NCI-H146 treated with DMSO at 0.1 percent for 48 hours (cell line): ENCODE results near the gene PLXDC2.

ENCODE experiments used
- DNase-seq: peaks from one replicate; lab custom pipeline; 2025; ENCODE audit not compliant: unreplicated experiment; lab: John Stamatoyannopoulos, UW

PLXDC2 gene

GRCh38 chr10:19935176-19935575 lies 118.9 kb downstream of the PLXDC2 start:
- DNase-seq, result no peak

GRCh38 chr10:19936289-19936688 lies 120.1 kb downstream of the PLXDC2 start:
- DNase-seq, result no peak

- no peak for DNase-seq
Measured at GRCh38 chr10:19937989-19938388, 121.8 kb downstream of the PLXDC2 start.

- DNase-seq, result no peak
Measured at GRCh38 chr10:19941206-19941880, 125.1 kb downstream of the PLXDC2 start.

- no peak for DNase-seq
Measured at GRCh38 chr10:19944911-19945663, 128.9 kb downstream of the PLXDC2 start.

GRCh38 chr10:19946245-19946644 lies 130.0 kb downstream of the PLXDC2 start:
- no peak for DNase-seq

- no peak for DNase-seq
Measured at GRCh38 chr10:19946791-19947190, 130.6 kb downstream of the PLXDC2 start.

- DNase-seq, result no peak
Measured at GRCh38 chr10:19947215-19947614, 131.0 kb downstream of the PLXDC2 start.

- no peak for DNase-seq
Measured at GRCh38 chr10:19947656-19948055, 131.4 kb downstream of the PLXDC2 start.

- no peak for DNase-seq
Measured at GRCh38 chr10:19952224-19953010, 136.2 kb downstream of the PLXDC2 start.

- DNase-seq, result no peak
Measured at GRCh38 chr10:19954601-19955000, 138.4 kb downstream of the PLXDC2 start.

GRCh38 chr10:19956516-19957032 lies 140.3 kb downstream of the PLXDC2 start:
- DNase-seq, result no peak

GRCh38 chr10:19958787-19959186 lies 142.6 kb downstream of the PLXDC2 start:
- DNase-seq, result no peak

GRCh38 chr10:19961076-19962053 lies 145.1 kb downstream of the PLXDC2 start:
- no peak for DNase-seq

GRCh38 chr10:19964625-19965024 lies 148.4 kb downstream of the PLXDC2 start:
- no peak for DNase-seq

GRCh38 chr10:19966751-19967150 lies 150.5 kb downstream of the PLXDC2 start:
- DNase-seq, result no peak

- no peak for DNase-seq
Measured at GRCh38 chr10:19967981-19968380, 151.7 kb downstream of the PLXDC2 start.

- DNase-seq, result no peak
Measured at GRCh38 chr10:19968745-19969144, 152.5 kb downstream of the PLXDC2 start.

- DNase-seq, result no peak
Measured at GRCh38 chr10:19970256-19970655, 154.0 kb downstream of the PLXDC2 start.

GRCh38 chr10:19970717-19971116 lies 154.5 kb downstream of the PLXDC2 start:
- DNase-seq, result no peak
